Neuronal stem cell (in vitro differentiated cells): Measurements from ENCODE around the gene MRPL16.
"Not testable (repeated sequence)": the region's sequence is repeated elsewhere in the genome, so short reads cannot be mapped to it uniquely, and the experiment has no call there.

ENCODE experiments used
- DNase-seq: peaks from one replicate; pipeline ENCODE4 v3.0.0-alpha.2; 2013; ENCODE audit warnings: low spot score
- H2AFZ ChIP-seq: one replicate; pipeline ENCODE4 v1.6.1; 2013; ENCODE audit warnings: mild to moderate bottlenecking, low read length, inconsistent platforms
- H2AK5ac ChIP-seq: 2 replicates; pipeline ENCODE4 v1.6.1; 2013; ENCODE audit warnings: low read depth, mild to moderate bottlenecking, inconsistent platforms, low read length, moderate library complexity, mixed read lengths
- H2BK120ac ChIP-seq: 2 replicates; pipeline ENCODE4 v1.6.1; 2013; ENCODE audit warnings: low read depth, mild to moderate bottlenecking, inconsistent platforms, low read length, moderate library complexity, mixed read lengths
- H2BK12ac ChIP-seq: one replicate; pipeline ENCODE4 v1.6.1; 2013; ENCODE audit warnings: low read length, inconsistent platforms
- H2BK15ac ChIP-seq: 2 replicates; pipeline ENCODE4 v1.6.1; 2013; ENCODE audit warnings: mild to moderate bottlenecking, low read length, inconsistent platforms, mixed read lengths
- H2BK5ac ChIP-seq: one replicate; pipeline ENCODE4 v1.6.1; 2013; ENCODE audit warnings: inconsistent platforms, mild to moderate bottlenecking, low read length, moderate library complexity
- H3K14ac ChIP-seq: one replicate; pipeline ENCODE4 v1.6.1; 2013; ENCODE audit warnings: low read length, inconsistent platforms
- H3K18ac ChIP-seq: 2 replicates; pipeline ENCODE4 v1.6.1; 2013; ENCODE audit warnings: low read length, inconsistent platforms
- H3K23ac ChIP-seq: 2 replicates; pipeline ENCODE4 v1.6.1; 2013; ENCODE audit warnings: low read depth, mild to moderate bottlenecking, mixed read lengths, low read length, inconsistent platforms; ENCODE audit not compliant: poor library complexity
- H3K27ac ChIP-seq: replicated peaks from 3 replicates; pipeline ENCODE4 v1.5.1; 2013; ENCODE audit warnings: low read length, inconsistent platforms
- H3K27me3 ChIP-seq, 3 experiments: 2 replicates each; pipeline ENCODE4 v1.6.1; 2013; ENCODE audit warnings: low read length in 3 of 3, mild to moderate bottlenecking in 2 of 3, inconsistent platforms in 1 of 3, low read depth in 1 of 3, mixed read lengths in 1 of 3, moderate library complexity in 1 of 3; ENCODE audit not compliant: control insufficient read depth in 3 of 3, insufficient read depth in 3 of 3
- H3K36me3 ChIP-seq, 2 donors: replicated peaks in 1 of 2; 2 replicates each; pipeline ENCODE4 v1.6.1; 2013; ENCODE audit warnings: low read length in 2 of 2; ENCODE audit not compliant: control insufficient read depth in 2 of 2, insufficient read depth in 2 of 2
- H3K4ac ChIP-seq: 2 replicates; pipeline ENCODE4 v1.6.1; 2013; ENCODE audit warnings: inconsistent platforms, mild to moderate bottlenecking, low read length, moderate library complexity
- H3K4me1 ChIP-seq, 2 donors: 1 replicate in 1 of 2; 2 replicates in 1 of 2; pipeline ENCODE4 v1.6.1; 2013; ENCODE audit warnings: low read length in 2 of 2, low read depth in 1 of 2; ENCODE audit not compliant: control insufficient read depth in 2 of 2, insufficient read depth in 1 of 2
- H3K4me2 ChIP-seq: one replicate; pipeline ENCODE4 v1.6.1; 2013; ENCODE audit warnings: mild to moderate bottlenecking, low read length, inconsistent platforms; ENCODE audit not compliant: insufficient read depth, poor library complexity, severe bottlenecking
- H3K4me3 ChIP-seq, 2 donors: 2 replicates each; pipeline ENCODE4 v1.5.1; 2013; ENCODE audit warnings: low read length in 2 of 2, mild to moderate bottlenecking in 2 of 2, inconsistent platforms in 1 of 2, moderate library complexity in 1 of 2
- H3K79me1 ChIP-seq: one replicate; pipeline ENCODE4 v1.6.1; 2013; ENCODE audit warnings: low read depth, mild to moderate bottlenecking, inconsistent platforms, low read length, moderate library complexity
- H3K9ac ChIP-seq: one replicate; pipeline ENCODE4 v1.6.1; 2013; ENCODE audit warnings: mild to moderate bottlenecking, low read depth, low read length, inconsistent platforms; ENCODE audit not compliant: poor library complexity
- H3K9me3 ChIP-seq, 2 donors: replicated peaks in 1 of 2; 2 replicates each; pipeline versions ENCODE3 to v1.6.1; 2013; ENCODE audit warnings: low read length in 2 of 2, mild to moderate bottlenecking in 2 of 2, inconsistent platforms in 1 of 2, low read depth in 1 of 2, mixed read lengths in 1 of 2, moderate library complexity in 1 of 2; ENCODE audit not compliant: control insufficient read depth in 2 of 2, insufficient read depth in 1 of 2
- H4K8ac ChIP-seq: one replicate; pipeline ENCODE4 v1.6.1; 2013; ENCODE audit warnings: low read depth, mild to moderate bottlenecking, inconsistent platforms, low read length, moderate library complexity
- H4K91ac ChIP-seq: one replicate; pipeline ENCODE4 v1.6.1; 2013; ENCODE audit warnings: low read length, low read depth, mild to moderate bottlenecking, inconsistent platforms; ENCODE audit not compliant: poor library complexity
- WGBS, 2 donors: extraction: QIAGEN DNeasy Blood & Tissue Kit; methylation state at CpG; one replicate each; pipeline ENCODE4 v1.1.7; 2013; ENCODE audit warnings: missing lambda C conversion rate in 2 of 2, mixed read lengths in 1 of 2; ENCODE audit not compliant: insufficient read length in 2 of 2, insufficient replicate concordance in 1 of 2; ENCODE audit errors: extremely low coverage in 2 of 2; 5-methylcytosine and 5-hydroxymethylcytosine counted together

The MRPL16 gene

DNA sequence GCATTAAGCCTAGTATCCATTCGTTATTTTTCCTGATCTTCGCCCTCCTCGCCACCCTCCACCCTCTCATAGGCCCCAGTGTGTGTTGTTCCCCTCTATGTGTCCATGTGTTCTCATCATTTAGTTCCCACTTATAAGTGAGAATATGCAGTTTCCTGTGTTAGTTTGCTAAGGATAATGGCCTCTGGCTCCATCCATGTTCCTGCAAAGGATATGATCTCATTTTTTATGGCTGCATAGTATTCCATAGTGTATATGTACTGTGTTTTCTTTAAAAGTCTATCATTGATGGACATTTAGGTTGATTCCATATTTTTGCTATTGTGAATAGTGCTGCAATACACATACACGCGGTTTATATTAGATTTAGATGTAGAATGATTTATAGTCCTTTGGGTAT, 40.8 kb upstream of the MRPL16 start:
- H3K4me1 ChIP-seq, H3K27me3 ChIP-seq, H3K9me3 ChIP-seq, H3K18ac ChIP-seq, H2AK5ac ChIP-seq, H4K91ac ChIP-seq, H2AFZ ChIP-seq, H2BK15ac ChIP-seq, H3K14ac ChIP-seq, H2BK5ac ChIP-seq, H3K4ac ChIP-seq, H3K23ac ChIP-seq, H4K8ac ChIP-seq, H2BK120ac ChIP-seq, H3K36me3 ChIP-seq, DNase-seq, H3K79me1 ChIP-seq, H3K9ac ChIP-seq, H3K27ac ChIP-seq, H3K4me3 ChIP-seq, H2BK12ac ChIP-seq, H3K4me2 ChIP-seq: not testable (repeated sequence)
- WGBS, 2 donors: no CpG with 5 or more reads among the region's 5 CpGs

DNA sequence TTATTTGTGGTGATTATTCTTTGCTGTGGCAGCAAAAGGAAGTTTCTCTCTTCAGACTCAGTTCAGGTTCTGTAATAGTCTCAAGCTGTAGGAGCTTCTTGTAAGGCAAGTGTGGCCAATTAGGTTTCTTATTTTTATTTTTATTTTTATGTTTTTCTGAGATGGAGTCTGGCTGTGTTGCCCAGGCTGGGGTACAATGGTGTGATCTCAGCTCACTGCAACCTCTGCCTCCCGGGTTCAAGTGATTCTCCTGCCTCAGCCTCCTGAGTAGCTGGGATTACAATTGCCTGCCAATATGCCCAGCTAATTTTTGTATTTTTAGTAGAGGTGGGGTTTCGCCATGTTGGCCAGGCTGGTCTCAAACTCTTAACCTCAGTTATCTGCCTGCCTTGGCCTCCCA, 39.0 kb upstream of the MRPL16 start:
- H3K36me3 ChIP-seq, H3K4me3 ChIP-seq, H3K9ac ChIP-seq, H3K4me1 ChIP-seq, H3K9me3 ChIP-seq, H2BK15ac ChIP-seq, H4K8ac ChIP-seq, H3K27me3 ChIP-seq, H4K91ac ChIP-seq, H3K27ac ChIP-seq, H3K4me2 ChIP-seq, H2AFZ ChIP-seq, H3K18ac ChIP-seq, DNase-seq, H3K79me1 ChIP-seq, H2BK5ac ChIP-seq, H3K14ac ChIP-seq, H3K4ac ChIP-seq, H2AK5ac ChIP-seq, H2BK120ac ChIP-seq, H2BK12ac ChIP-seq, H3K23ac ChIP-seq: not testable (repeated sequence)
- no CpG with 5 or more reads among the region's 2 CpGs for WGBS, 2 donors

DNA sequence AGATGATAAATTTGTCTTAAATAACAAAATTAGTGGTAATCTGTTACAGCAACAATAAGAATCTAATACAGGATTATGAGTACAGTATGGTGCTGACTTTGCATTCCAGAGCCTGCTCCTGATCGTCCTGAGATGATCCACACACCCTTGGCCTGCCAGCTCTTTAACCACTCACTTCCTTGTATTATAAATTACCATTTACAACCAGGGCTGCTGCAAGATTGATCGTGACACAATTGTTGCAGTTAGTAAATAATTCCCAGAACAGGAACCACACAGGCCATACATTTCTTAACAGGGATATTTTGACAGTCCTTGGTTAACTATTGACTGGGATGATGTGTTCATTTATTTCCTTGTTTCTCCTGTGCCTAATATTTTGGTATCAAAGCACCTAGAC, 38.6 kb upstream of the MRPL16 start:
- Histone ChIP-seq H2BK5ac (no peak overlapping the region), H2BK15ac (no peak overlapping the region), H4K91ac (no peak overlapping the region), H3K36me3 (no peaks in the 10 kb centered on the region), H3K9me3 (no peaks in the 10 kb centered on the region), H2BK120ac (no peak overlapping the region), H2BK12ac (no peak overlapping the region), H3K4me1 (no peaks in the 10 kb centered on the region), H3K79me1 (no peaks in the 10 kb centered on the region), H2AFZ (no peak overlapping the region), H3K23ac (no peak overlapping the region), H3K27me3 (no peaks in the 10 kb centered on the region), H3K27ac (no peak overlapping the region), H3K18ac (no peak overlapping the region), H3K14ac (no peak overlapping the region), H3K4ac (no peak overlapping the region), H3K4me3 (no peak overlapping the region), H2AK5ac (no peak overlapping the region), H3K9ac (no peak overlapping the region), H4K8ac (no peak overlapping the region), H3K4me2 (no peak overlapping the region)
- no CpG with 5 or more reads among the region's 2 CpGs for WGBS, 2 donors
- no peak for DNase-seq

DNA sequence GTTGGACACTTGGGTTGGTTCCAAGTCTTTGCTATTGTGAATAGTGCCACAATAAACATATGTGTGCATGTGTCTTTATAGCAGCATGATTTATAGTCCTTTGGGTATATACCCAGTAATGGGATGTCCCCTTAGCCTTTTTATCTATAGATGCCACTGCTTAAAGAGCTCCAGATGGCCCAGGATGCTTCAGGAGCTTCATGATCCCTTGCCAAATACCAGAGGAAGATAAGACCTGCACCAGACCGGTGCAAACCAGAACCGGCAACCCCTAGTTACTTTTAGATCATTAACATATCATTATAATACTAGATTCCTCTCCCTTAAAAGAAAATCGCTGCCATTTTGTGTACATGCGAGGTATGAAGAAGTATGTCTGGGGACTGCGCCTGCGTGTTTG, 37.9 kb upstream of the MRPL16 start:
- not testable (repeated sequence) for H2BK120ac ChIP-seq, H3K9me3 ChIP-seq, H3K18ac ChIP-seq, H2BK5ac ChIP-seq, H2BK15ac ChIP-seq, H3K27me3 ChIP-seq, H3K9ac ChIP-seq, H3K14ac ChIP-seq, H3K79me1 ChIP-seq, DNase-seq, H2AK5ac ChIP-seq, H2AFZ ChIP-seq, H3K23ac ChIP-seq, H3K36me3 ChIP-seq, H3K27ac ChIP-seq, H3K4ac ChIP-seq, H2BK12ac ChIP-seq, H3K4me3 ChIP-seq, H3K4me2 ChIP-seq, H4K8ac ChIP-seq, H3K4me1 ChIP-seq, H4K91ac ChIP-seq
- no CpG with 5 or more reads among the region's 6 CpGs for WGBS, 2 donors
